GM19468 (cell line): ENCODE measurements around the gene AKAP12.
"Not testable (repeated sequence)": the region's sequence is repeated elsewhere in the genome, so short reads cannot be mapped to it uniquely, and the experiment has no call there.

Experiments
- ATAC-seq: cut with Tn5 transposase; IDR thresholded peaks from one replicate; pipeline ENCODE4 v1.9.1; 2021; ENCODE audit warnings: mild to moderate bottlenecking, moderate library complexity, moderate number of reproducible peaks; ENCODE audit not compliant: unreplicated experiment; ENCODE audit errors: extremely low read depth

Gene AKAP12

DNA sequence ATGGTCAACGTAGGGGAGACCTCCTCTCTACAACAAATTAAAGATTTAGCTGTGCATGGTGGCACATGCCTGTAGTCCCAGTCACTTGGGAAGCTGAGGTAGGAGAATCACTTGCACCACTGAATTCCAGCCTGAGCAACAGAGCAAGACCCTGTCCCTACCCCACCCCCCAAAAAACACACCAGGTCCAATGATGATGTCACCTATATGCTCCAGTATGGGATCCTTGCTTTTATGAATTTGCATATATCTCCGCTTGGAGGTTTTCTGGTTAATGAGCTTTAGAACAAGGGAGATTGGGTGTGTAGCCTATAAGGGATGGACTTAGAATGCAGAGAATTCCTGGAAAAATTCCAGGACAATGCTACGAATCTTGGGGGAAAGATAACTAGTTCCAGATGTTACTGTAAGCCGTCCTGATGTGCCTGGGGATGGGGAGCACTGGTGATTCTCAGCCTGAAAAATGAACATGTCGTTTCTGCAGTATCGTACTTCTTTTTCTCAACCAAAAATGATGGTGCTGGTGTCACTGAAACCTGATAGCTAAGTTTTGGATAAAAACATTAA is 90.4 kb downstream of the AKAP12 start:
- ATAC-seq = no peak

DNA sequence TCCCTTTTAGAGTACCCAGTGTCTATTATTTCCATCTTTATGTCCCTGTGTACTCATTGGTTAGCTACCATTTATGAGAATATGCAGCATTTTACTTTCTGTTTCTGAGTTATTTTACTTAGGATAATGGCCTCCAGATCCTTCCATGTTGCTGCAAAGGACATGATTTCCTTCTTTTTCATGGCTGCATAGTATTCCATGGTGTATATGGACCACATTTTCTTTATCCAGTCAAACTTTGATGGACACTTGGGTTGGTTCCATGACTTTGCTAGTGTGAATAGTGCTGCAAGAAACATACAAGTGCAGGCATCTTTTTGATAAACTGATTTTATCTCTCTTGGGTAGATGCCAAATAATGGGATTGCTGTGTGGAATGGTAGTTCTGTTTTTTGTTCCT is 96.2 kb downstream of the AKAP12 start:
- no peak for ATAC-seq

- ATAC-seq = no peak
Measured at GRCh38 chr6:151338651-151339200, 99.0 kb downstream of the AKAP12 start.

DNA sequence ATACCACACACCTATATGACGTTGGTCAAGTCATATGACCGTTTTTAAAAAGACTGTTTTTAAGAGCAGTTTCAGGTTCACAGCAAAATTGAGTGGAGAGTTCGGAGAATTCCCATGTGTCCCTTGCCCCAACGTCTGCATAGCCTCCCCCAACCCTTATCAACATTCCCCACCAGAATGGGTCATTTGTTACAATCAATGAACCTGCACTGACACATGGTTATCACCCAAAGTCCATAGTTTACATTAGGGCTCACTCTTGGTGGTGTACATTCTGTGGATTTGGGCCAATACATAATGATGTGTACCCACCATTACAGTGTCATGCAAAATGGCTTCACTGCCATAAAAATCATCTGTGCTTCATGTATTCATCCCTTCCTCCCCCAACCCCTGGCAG is 99.6 kb downstream of the AKAP12 start:
- no peak for ATAC-seq

- ATAC-seq = no peak
Measured at GRCh38 chr6:151340219-151340978, 100.6 kb downstream of the AKAP12 start.

DNA sequence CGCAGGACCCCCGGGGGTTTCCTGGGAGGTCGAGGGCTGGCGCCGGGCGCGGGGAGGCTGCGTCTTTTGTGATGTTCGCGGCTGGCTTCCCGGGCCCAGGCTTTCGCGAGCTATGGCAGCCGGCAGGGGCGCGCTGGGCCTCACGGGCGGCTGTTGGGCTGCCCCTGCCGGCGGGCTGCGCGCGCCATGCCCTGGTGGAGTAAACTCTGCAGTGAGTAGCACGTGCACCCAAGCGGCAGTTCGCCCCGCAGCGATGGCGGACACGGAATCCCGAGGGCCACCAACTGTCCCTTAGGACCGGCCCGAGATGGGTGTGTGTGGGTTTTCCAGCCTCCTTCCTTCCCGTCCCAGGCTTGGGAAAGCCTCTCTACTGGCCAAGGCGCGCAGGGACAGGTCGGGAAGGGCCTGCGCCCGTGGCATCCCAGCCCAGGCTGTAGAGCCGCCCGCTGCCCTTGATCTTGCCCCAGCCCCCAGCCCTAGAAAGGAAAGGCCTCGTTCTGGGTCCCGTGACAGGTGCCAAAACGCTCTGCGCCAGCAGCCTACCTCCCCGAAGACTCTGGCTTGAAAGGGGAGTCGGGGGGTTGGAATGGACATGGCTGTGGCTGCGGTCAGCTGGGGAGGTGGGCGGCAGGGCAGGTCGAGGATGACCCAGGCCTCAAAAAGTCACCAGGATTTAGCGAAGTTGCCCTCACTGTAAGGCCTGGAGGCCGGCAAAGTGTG is 101.9 kb downstream of the AKAP12 start:
- no peak for ATAC-seq

GRCh38 chr6:151342750-151343149 is 103.0 kb downstream of the AKAP12 start:
- not testable (repeated sequence) for ATAC-seq

GRCh38 chr6:151349651-151350270 is 110.0 kb downstream of the AKAP12 start:
- no peak for ATAC-seq

- no peak for ATAC-seq
Measured at GRCh38 chr6:151350442-151351145, 110.8 kb downstream of the AKAP12 start.

- ATAC-seq = no peak
Measured at GRCh38 chr6:151351146-151351700, 111.5 kb downstream of the AKAP12 start.

- no peak for ATAC-seq
Measured at GRCh38 chr6:151351731-151352130, 112.0 kb downstream of the AKAP12 start.

- ATAC-seq = no peak
Measured at GRCh38 chr6:151352410-151353396, 112.9 kb downstream of the AKAP12 start.

GRCh38 chr6:151353795-151354194 is 114.0 kb downstream of the AKAP12 start:
- ATAC-seq = no peak

DNA sequence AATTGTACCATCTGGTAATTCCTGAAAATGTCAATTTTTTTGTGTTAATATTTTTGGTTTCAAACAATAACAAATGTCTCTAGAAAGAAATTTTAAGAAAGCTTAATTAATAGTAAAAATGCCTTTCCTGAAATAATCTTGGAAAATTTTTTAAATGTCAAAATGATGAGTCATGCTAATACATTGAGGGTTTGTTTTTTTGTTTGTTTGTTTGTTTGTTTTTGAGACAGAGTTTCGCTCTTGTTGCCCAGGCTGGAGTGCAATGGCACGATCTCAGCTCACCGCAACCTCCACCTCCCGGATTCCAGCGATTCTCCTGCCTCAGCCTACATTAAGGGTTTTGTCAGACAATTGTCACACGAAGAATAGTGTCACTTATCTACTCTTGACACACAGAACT is 117.2 kb downstream of the AKAP12 start:
- ATAC-seq = not testable (repeated sequence)

DNA sequence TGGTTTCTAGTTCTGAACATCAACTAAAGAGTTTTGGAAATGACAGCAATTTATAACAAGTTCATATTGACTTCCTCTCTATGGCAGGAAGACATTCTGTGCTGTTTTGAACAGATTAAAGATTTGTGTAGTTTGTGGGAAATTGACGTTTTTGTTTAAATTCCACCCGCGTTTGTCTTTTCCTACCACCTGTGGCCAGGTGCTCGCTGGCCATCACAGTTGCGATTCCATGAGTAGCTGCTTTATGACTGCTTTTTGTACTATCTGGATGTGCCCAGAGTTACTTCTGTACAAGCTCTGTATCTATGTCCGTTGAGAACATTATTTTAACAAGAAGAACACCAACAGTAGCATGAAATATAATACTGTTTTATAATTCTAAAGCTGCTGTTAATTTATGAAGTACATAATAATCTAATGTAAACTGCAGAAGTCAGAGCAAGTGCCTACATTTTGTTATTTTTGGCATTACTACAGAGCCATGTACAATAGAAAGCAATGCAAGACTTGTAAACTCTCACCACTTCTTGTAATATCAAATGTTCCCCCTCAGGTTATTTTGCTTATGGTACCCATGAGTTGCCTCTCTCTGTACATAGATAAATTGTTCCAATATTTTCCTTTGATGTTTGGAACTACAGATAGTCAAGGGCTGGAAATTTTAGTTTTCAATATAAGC is 118.1 kb downstream of the AKAP12 start:
- ATAC-seq = no peak

DNA sequence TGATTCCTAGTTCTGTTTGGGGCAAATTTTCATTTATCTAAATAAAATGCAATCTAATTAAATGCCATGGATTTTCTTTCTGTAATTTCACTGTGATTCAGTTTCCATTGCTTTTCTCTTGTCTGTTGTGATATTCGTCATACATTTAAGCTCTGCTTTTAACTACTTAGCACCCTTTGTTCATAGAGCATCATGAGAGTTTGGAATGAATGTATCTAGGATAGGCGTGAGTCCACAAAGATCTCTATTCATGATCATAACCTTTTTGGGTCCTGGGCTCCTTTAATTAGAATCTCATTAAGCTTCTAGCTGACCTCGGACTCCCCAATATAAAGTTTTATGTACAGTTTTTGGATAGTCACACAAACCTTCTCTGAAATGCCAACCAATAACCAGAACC is 118.7 kb downstream of the AKAP12 start:
- ATAC-seq = no peak

DNA sequence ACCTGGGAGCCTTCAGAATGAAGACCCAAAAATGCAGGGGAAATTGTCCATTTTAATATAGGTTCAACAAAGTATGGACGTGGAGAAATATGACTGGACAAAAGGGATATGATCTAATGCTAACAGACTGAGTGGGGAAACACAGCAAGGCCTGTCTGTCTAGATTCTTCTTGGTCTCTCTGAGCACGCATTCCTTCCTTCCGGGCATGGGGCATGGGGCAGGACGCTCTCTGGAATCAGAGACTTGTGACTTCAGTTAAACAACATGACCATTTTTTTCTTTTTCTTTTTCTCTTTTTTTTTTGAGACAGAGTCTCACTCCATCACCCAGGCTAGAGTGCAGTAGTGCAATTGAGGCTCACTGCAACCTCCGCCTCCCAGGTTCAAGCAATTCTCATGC is 119.7 kb downstream of the AKAP12 start:
- ATAC-seq = no peak

DNA sequence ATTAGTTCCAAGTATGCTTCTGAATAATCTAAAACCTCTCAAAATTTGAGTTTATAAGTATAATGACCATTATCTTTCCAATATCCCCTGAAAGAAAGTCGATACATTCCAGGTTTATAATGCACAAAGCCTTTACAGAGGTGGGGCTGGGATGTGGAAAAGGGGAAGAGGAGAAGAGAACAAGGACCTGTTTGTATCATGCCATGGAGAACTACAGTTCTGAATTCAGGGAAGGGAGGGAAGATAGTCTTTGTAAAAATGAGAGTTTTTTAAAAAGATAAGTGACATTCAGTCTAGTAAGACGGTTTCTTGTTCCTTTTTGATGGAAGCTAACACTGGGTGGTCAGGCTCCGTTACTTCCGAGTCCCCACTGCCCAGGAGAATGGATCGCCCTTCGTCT is 125.5 kb downstream of the AKAP12 start:
- ATAC-seq = no peak
